OCI-LY7 (cell line): ENCODE measurements around the gene IRF2.

ENCODE experiments used
- CTCF ChIP-seq: fragments of 200-600 bp; sonication (generic); conservative IDR thresholded peaks from 2 replicates; pipeline ENCODE4 v1.5.1; 2014; ENCODE audit warnings: mild to moderate bottlenecking, antibody characterized with exemption, low read length, moderate library complexity, mixed read lengths
- EZH2phosphoT487 ChIP-seq: fragments of 200-600 bp; sonication (generic); IDR thresholded peaks from 2 replicates; pipeline ENCODE4 v1.6.1; 2018; ENCODE audit warnings: low read depth, borderline replicate concordance, mild to moderate bottlenecking, mixed run types, antibody characterized with exemption, low read length, moderate library complexity, mixed read lengths

DNA sequence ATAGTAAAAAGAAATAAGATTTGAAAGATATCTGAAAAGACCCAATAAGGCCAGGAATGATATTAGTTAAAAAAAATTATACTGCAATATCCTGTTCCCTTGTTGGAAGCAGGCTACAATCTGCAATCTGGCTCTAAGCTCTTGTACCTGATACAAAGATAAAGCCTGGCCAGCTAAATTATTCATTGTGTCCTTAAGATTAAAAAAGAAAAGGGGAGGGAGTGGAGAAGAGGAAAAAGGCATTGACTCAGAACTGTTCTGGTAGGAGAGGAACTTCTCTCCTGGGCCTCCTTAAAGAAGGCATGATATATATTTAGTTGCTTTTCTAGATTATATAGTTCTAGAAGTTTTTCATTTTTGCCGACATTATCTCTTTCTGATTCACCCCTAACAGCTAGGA lies 46.7 kb downstream of the IRF2 start:
- no peak for TF ChIP-seq CTCF
- no peak for TF ChIP-seq EZH2phosphoT487
